CD4-positive, alpha-beta T cell (primary cell): ENCODE data around the gene CIRBP. TPM values are rescaled to one million over a fixed set of nuclear protein-coding genes. Genes with fewer than 3 reads are reported as not detected.
"Not testable (repeated sequence)": the region's sequence is repeated elsewhere in the genome, so short reads cannot be mapped to it uniquely, and the experiment has no call there.

Experiments
- ATAC-seq: fragments of 200-7000 bp; cut with Tn5 transposase; one replicate; pipeline ENCODE4 v1.10.0; 2022; ENCODE audit warnings: mild to moderate bottlenecking; ENCODE audit not compliant: poor library complexity
- CTCF ChIA-PET: fragments of 350-600 bp; sonication (Branson Sonifier 250); formaldehyde crosslinking; loops from one replicate; lab custom pipeline; 2021; ENCODE audit warnings: antibody characterized with exemption, inconsistent platforms; lab: Charles Lee
- POLR2A ChIA-PET: fragments of 350-600 bp; sonication (Branson Sonifier 250); formaldehyde crosslinking; loops from one replicate; lab custom pipeline; 2021; ENCODE audit warnings: antibody characterized with exemption, inconsistent platforms; lab: Charles Lee
- DNase-seq, 14 experiments: peaks; one replicate each; pipeline ENCODE4 v3.0.0-alpha.2; 2013 to 2020; ENCODE audit warnings: mixed read lengths in 2 of 14
- H3K27ac ChIP-seq, 2 donors: one replicate each; pipeline versions ENCODE4 v1.5.1 to v1.7.0; 2013; ENCODE audit warnings: low read length in 2 of 2, low read depth in 1 of 2, mild to moderate bottlenecking in 1 of 2
- H3K27me3 ChIP-seq, 2 experiments: 1 replicate in 1 of 2; 2 replicates in 1 of 2; pipeline versions ENCODE4 v1.6.1 to v1.7.0; 2013; ENCODE audit warnings: low read length in 2 of 2, control low read depth in 1 of 2, mild to moderate bottlenecking in 1 of 2, moderate library complexity in 1 of 2; ENCODE audit not compliant: insufficient read depth in 2 of 2, control insufficient read depth in 1 of 2
- H3K36me3 ChIP-seq: one replicate; pipeline ENCODE4 v1.6.1; 2013; ENCODE audit warnings: low read length, control low read depth; ENCODE audit not compliant: insufficient read depth
- H3K4me1 ChIP-seq: one replicate; pipeline ENCODE4 v1.6.1; 2013; ENCODE audit warnings: low read length, control low read depth; ENCODE audit not compliant: insufficient read depth
- H3K4me3 ChIP-seq: one replicate; pipeline ENCODE4 v1.5.1; 2013; ENCODE audit warnings: mild to moderate bottlenecking, low read length, moderate library complexity
- H3K9me3 ChIP-seq, 2 experiments: 1 replicate in 1 of 2; 2 replicates in 1 of 2; pipeline versions ENCODE4 v1.6.1 to v1.7.0; 2013; ENCODE audit warnings: low read length in 2 of 2, mild to moderate bottlenecking in 2 of 2, control low read depth in 1 of 2, moderate library complexity in 1 of 2; ENCODE audit not compliant: control insufficient read depth in 1 of 2, insufficient read depth in 1 of 2
- H3K27ac Mint-ChIP-seq: one replicate; pipeline ENCODE4 v1.8.0; 2020; ENCODE audit warnings: mixed read lengths
- H3K27me3 Mint-ChIP-seq: one replicate; pipeline ENCODE4 v1.8.0; 2021; ENCODE audit warnings: mixed read lengths
- H3K36me3 Mint-ChIP-seq: one replicate; pipeline ENCODE4 v1.8.0; 2021; ENCODE audit warnings: low read depth, mixed read lengths
- H3K4me1 Mint-ChIP-seq: one replicate; pipeline ENCODE4 v1.8.0; 2021; ENCODE audit warnings: low read depth, mixed read lengths
- H3K4me3 Mint-ChIP-seq: one replicate; pipeline ENCODE4 v1.8.0; 2020; ENCODE audit warnings: mild to moderate bottlenecking, mixed read lengths
- H3K9me3 Mint-ChIP-seq: one replicate; pipeline ENCODE4 v1.8.0; 2020; ENCODE audit warnings: mixed read lengths
- intact Hi-C, 2 experiments: fragments of 100-400 bp; cut with DNase I in 1 of 2; cut with micrococcal nuclease in 1 of 2; formaldehyde crosslinking; loops; one replicate each; pipeline versions ENCODE4 v1.15.1 to v1.9.0; 2023 to 2025; cut with DNase I, micrococcal nuclease
- total RNA-seq, 174 experiments: library from RNA in 2 of 174; stranded (reverse) in 2 of 174; gene quantifications; one replicate each; pipeline ENCODE4 v1.2.3 and lab custom pipeline; 2021 to 2026
- TF ChIP-seq, protein P1 (sequence below): fragments of 200-600 bp; IDR thresholded peaks from one replicate; pipeline ENCODE4 v1.8.0; 2022; ENCODE audit warnings: antibody characterized with exemption, mild to moderate bottlenecking

The CIRBP gene
- total RNA-seq, 2 experiments from 2014 or later, result 614 to 628 TPM

- POLR2A ChIA-PET, result interaction anchor here (0.6 to 7.9 kb wide), 8 partner anchors 8 to 448 kb away, joined by 3 to 476 read pairs (median 20); partner anchors contain the start of genes ARHGAP45, CIRBP, FAM174C and PTBP1
- Mint-ChIP-seq H3K9me3 (no peaks in the 10 kb centered on the region), H3K27me3 (peaks cover 4% of the 10 kb centered on the region), H3K4me1 (peaks cover 17% of the 10 kb centered on the region), H3K4me3 (peak overlapping the region; percentile 83), H3K36me3 (peaks cover 9% of the 10 kb centered on the region), H3K27ac (peak overlapping the region; percentile 82)
- no peak overlapping the region for H3K4me3 ChIP-seq
- intact Hi-C loops, result loop anchor here (1.0 to 10.0 kb wide), 5 partner anchors 21 to 450 kb away; partner anchors contain the start of genes CNN2 (in 1 of the 2), PTBP1 (in 1 of the 2), RNU6-2 (in 1 of the 2) and TMEM259 (in 1 of the 2)
- H3K9me3 ChIP-seq, result no peaks in the 10 kb centered on the region
- peaks cover 63% of the 10 kb centered on the region for H3K4me1 ChIP-seq
- TF ChIP-seq, protein P1, sequence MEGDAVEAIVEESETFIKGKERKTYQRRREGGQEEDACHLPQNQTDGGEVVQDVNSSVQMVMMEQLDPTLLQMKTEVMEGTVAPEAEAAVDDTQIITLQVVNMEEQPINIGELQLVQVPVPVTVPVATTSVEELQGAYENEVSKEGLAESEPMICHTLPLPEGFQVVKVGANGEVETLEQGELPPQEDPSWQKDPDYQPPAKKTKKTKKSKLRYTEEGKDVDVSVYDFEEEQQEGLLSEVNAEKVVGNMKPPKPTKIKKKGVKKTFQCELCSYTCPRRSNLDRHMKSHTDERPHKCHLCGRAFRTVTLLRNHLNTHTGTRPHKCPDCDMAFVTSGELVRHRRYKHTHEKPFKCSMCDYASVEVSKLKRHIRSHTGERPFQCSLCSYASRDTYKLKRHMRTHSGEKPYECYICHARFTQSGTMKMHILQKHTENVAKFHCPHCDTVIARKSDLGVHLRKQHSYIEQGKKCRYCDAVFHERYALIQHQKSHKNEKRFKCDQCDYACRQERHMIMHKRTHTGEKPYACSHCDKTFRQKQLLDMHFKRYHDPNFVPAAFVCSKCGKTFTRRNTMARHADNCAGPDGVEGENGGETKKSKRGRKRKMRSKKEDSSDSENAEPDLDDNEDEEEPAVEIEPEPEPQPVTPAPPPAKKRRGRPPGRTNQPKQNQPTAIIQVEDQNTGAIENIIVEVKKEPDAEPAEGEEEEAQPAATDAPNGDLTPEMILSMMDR, result no peak
- ATAC-seq (no peak), DNase-seq (peak in 3 of 14 experiments; percentile 21 to 67 (median 43))
- CTCF ChIA-PET, result interaction anchor here (0.6 to 3.1 kb wide), 30 partner anchors 8 to 249 kb away, joined by 3 to 255 read pairs (median 6); partner anchors contain the start of genes ABCA7, ARHGAP45, CIRBP and CNN2
- peaks cover 7% of the 10 kb centered on the region for H3K36me3 ChIP-seq
- no peak overlapping the region for H3K27ac ChIP-seq
- no peaks in the 10 kb centered on the region for H3K27me3 ChIP-seq
Observed at GRCh38 chr19:1244693-1245451, 24.3 kb upstream of the CIRBP start.

DNA sequence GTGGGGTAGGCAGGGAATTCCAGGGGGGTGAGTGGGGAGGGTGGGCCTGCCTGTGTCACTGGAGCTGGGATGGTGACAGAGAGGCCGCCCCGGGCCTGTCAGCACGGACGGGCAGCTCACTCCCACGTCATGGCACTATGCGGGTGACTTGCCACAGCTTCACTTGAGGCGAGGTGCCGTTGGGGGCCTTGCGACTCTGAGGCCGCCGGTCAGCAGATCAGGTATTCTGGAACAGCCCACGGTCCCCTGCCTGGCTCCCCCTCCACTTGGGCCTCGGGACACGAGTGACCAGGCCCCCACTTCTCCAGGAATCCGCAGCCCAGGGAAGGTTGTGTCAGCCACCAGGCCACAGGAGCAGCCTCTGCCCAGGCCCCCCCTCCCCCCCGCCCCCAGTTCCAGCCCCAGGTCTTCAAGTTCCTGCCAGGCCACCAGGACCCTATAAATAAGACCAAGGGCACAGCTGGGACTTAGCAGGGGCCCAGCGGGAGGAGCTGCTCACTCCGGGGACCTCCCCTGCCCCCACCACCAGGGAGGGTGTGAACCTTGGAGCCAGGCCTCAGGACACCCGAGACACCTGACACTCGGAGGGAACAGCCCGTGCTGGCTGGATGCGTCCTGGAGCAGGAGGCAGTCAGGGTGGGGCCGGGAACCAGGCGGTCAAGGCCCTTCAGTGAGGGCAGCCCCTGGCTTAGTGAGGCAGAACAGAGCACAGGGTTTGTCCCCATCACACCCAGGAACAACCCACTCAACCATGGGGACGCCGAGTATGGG, 23.5 kb upstream of the CIRBP start:
- no peak overlapping the region for H3K4me3 ChIP-seq

DNA sequence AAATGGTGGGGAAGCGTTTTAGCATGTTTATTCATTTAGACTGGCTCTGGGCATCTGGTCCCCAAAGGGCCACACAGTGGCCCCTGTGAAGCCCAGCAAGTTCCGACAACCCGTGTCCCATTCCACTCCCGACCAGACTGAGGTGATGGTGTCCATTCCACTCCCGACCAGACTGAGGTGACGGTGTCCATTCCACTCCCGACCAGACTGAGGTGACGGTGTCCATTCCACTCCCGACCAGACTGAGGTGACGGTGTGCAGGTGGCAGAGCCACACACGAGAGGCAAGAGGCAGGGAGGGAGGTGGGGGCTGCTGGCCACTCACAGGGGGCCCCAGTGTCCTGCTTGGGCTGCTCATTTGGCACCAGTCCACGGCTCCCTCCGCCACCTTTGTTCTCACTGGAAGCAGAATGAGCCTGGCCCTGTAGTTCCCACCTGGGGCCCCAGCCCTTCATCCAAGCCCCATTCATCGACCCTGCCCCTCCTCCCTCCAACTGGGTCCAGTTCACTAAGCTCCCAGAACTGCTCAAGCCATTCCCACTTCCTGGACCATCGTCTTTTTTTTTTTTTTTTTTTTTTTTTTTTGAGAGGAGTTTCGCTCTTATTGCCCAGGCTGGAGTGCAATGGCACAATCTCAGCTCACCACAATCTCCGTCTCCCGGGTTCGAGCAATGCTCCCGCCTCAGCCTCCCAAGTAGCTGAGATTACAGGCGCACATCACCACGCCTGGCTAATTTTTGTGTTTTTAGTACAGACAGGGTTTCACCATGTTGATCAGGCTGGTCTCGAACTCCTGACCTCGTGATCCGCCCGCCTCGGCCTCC, 22.7 kb upstream of the CIRBP start:
- ATAC-seq, H3K9me3 Mint-ChIP-seq, H3K9me3 ChIP-seq, H3K36me3 ChIP-seq, H3K27me3 Mint-ChIP-seq, H3K27ac ChIP-seq, H3K4me3 ChIP-seq, H3K27me3 ChIP-seq: not testable (repeated sequence)
- H3K4me1 ChIP-seq, result peaks cover 52% of the 10 kb centered on the region
- Mint-ChIP-seq H3K4me1 (peaks cover 13% of the 10 kb centered on the region), H3K27ac (peak overlapping the region; percentile 56), H3K4me3 (peak overlapping the region; percentile 75), H3K36me3 (peaks cover 12% of the 10 kb centered on the region)
- DNase-seq, result peak in 2 of 14 experiments; percentile 28 to 54
- intact Hi-C loops, result loop anchor here in 1 of 2 experiments (10.0 kb wide), 2 partner anchors 222 to 452 kb away; partner anchors contain the start of genes CNN2, PTBP1, RNU6-2 and TMEM259
- CTCF ChIA-PET, result interaction anchor here (0.6 to 1.2 kb wide), 2 partner anchors 20 to 249 kb away, joined by 3 to 8 read pairs; no protein-coding TSS in a partner anchor
- POLR2A ChIA-PET, result interaction anchor here (0.6 to 7.9 kb wide), 6 partner anchors 12 to 193 kb away, joined by 3 to 476 read pairs (median 3); partner anchors contain the start of genes CIRBP and FAM174C

More for the DNA sequence above, 23.5 kb upstream of the CIRBP start:
- intact Hi-C loops, result loop anchor here in 1 of 2 experiments (10.0 kb wide), 2 partner anchors 221 to 451 kb away; partner anchors contain the start of genes CNN2, PTBP1, RNU6-2 and TMEM259
- H3K27me3 ChIP-seq, result no peaks in the 10 kb centered on the region
- H3K4me1 ChIP-seq, result peaks cover 56% of the 10 kb centered on the region
- Mint-ChIP-seq H3K27me3 (peaks cover 4% of the 10 kb centered on the region), H3K4me1 (peaks cover 17% of the 10 kb centered on the region), H3K27ac (peak overlapping the region; percentile 56), H3K36me3 (peaks cover 9% of the 10 kb centered on the region), H3K9me3 (no peaks in the 10 kb centered on the region), H3K4me3 (no peak overlapping the region)
- no peaks in the 10 kb centered on the region for H3K9me3 ChIP-seq
- TF ChIP-seq, protein P1, result no peak
- no peak overlapping the region for H3K27ac ChIP-seq
- no peak for ATAC-seq
- ChIA-PET CTCF (interaction anchor here (1.6 to 3.1 kb wide), 2 partner anchors 19 to 114 kb away, joined by 4 to 255 read pairs; partner anchors contain the start of gene CIRBP), POLR2A (interaction anchor here (1.1 to 7.9 kb wide), 4 partner anchors 15 to 30 kb away, joined by 4 to 476 read pairs (median 24); partner anchors contain the start of genes CIRBP and FAM174C)
- peak in 2 of 14 experiments; percentile 19 to 59 for DNase-seq
- peaks cover 7% of the 10 kb centered on the region for H3K36me3 ChIP-seq
